K562 (cell line): ENCODE data around the gene VSIG10. TPM values are rescaled to one million over a fixed set of nuclear protein-coding genes. Genes with fewer than 3 reads are reported as not detected.
A peak's percentile ranks its signal among the peaks of the same experiment; 100 is the strongest.

Source experiments
- ATAC-seq: fragments of 200-7000 bp; cut with Tn5 transposase; 3 replicates; pipeline ENCODE4 v1.9.1; 2020; ENCODE audit warnings: moderate library complexity
- BruUV-seq: library from RNA; stranded (reverse); fragments of 400-500 nt; replicated peaks from 2 replicates; lab custom pipeline; 2021; lab: Mats Ljungman, UMichigan
- CTCF ChIA-PET: fragments of 300-600 bp; formaldehyde crosslinking; extraction: SDS; loops from one replicate; lab custom pipeline; 2021; ENCODE audit warnings: low intra/inter-chr PET ratio; lab: Yijun Ruan, JAX
- POLR2A ChIA-PET: fragments of 300-600, 350-650 bp; sonication (Branson Sonifier 250); formaldehyde crosslinking; extraction: SDS; loops from one replicate; lab custom pipeline; 2021; ENCODE audit warnings: antibody characterized with exemption, inconsistent platforms; lab: Yijun Ruan, JAX
- DNase-seq, 4 experiments: peaks; one replicate each; pipeline versions ENCODE4 v3.0.0 to v3.0.0-alpha.2; 2011 to 2018; ENCODE audit warnings: low spot score in 3 of 4, mixed read lengths in 3 of 4; ENCODE audit errors: extremely low read depth in 1 of 4
- FAIRE-seq: peaks from 2 replicates; lab custom pipeline; 2011; peaks lifted over from hg19 to GRCh38; lab: Jason Lieb, UNC
- H2AFZ ChIP-seq: 2 replicates; pipeline ENCODE4 v1.6.0; 2011; ENCODE audit warnings: low read depth, low read length, control low read depth, inconsistent platforms
- H3K27ac ChIP-seq: fragments of 200-600 bp; 3 replicates; pipeline ENCODE4 v1.8.0; 2011; ENCODE audit warnings: low read depth, mild to moderate bottlenecking, control low read depth, inconsistent platforms, low read length, moderate library complexity, mixed read lengths; ENCODE audit errors: extremely low read depth
- H3K27me3 ChIP-seq, 2 experiments: fragments of 300-600 bp in 1 of 2; 2 replicates in 1 of 2; 3 replicates in 1 of 2; pipeline versions ENCODE4 v1.6.0 to v1.8.0; 2011; ENCODE audit warnings: inconsistent platforms in 2 of 2, low read length in 2 of 2, mild to moderate bottlenecking in 1 of 2, mixed read lengths in 1 of 2, moderate library complexity in 1 of 2; ENCODE audit not compliant: control insufficient read depth in 2 of 2, insufficient read depth in 2 of 2
- H3K36me3 ChIP-seq: fragments of 300-600 bp; 3 replicates; pipeline ENCODE4 v1.8.0; 2011; ENCODE audit warnings: mild to moderate bottlenecking, low read length, inconsistent platforms; ENCODE audit not compliant: control insufficient read depth, insufficient read depth
- H3K4me1 ChIP-seq, 2 experiments: fragments of 200-600 bp in 1 of 2; replicated peaks in 1 of 2; 2 replicates in 1 of 2; 3 replicates in 1 of 2; pipeline versions ENCODE4 v1.5.1 to v1.8.0; 2011; ENCODE audit warnings: inconsistent platforms in 2 of 2, low read length in 2 of 2, mild to moderate bottlenecking in 1 of 2, mixed read lengths in 1 of 2, moderate library complexity in 1 of 2; ENCODE audit not compliant: control insufficient read depth in 2 of 2, insufficient read depth in 2 of 2
- H3K4me2 ChIP-seq: 2 replicates; pipeline ENCODE4 v1.6.1; 2011; ENCODE audit warnings: low read length, control low read depth, inconsistent platforms, mixed read lengths; ENCODE audit not compliant: insufficient read depth
- H3K4me3 ChIP-seq: fragments of 200-600 bp; sonication (generic), shearing (Covaris generic); 2 replicates; pipeline ENCODE4 v1.5.1; 2016; ENCODE audit warnings: control low read depth, inconsistent platforms
- H3K79me2 ChIP-seq: fragments of 200-600 bp; 3 replicates; pipeline ENCODE4 v1.8.0; 2011; ENCODE audit warnings: low read length, inconsistent platforms; ENCODE audit not compliant: control insufficient read depth, insufficient read depth
- H3K9ac ChIP-seq, 2 experiments: 2 replicates each; pipeline versions ENCODE4 v1.6.0 to v1.6.1; 2011; ENCODE audit warnings: low read depth in 2 of 2, low read length in 2 of 2, control low read depth in 1 of 2, inconsistent platforms in 1 of 2, mild to moderate bottlenecking in 1 of 2, mixed read lengths in 1 of 2; ENCODE audit not compliant: insufficient read depth in 1 of 2
- H3K9me1 ChIP-seq: one replicate; pipeline ENCODE4 v1.6.0; 2011; ENCODE audit warnings: inconsistent platforms, mild to moderate bottlenecking, low read length, moderate library complexity; ENCODE audit not compliant: control insufficient read depth, insufficient read depth
- H3K9me3 ChIP-seq: replicated peaks from 2 replicates; pipeline ENCODE4 v1.5.1; 2011; ENCODE audit warnings: low read depth, low read length, inconsistent platforms; ENCODE audit not compliant: control insufficient read depth, insufficient read depth
- H4K20me1 ChIP-seq: replicated peaks from 2 replicates; pipeline ENCODE4 v1.6.1; 2011; ENCODE audit warnings: low read length, inconsistent platforms, mixed read lengths; ENCODE audit not compliant: control insufficient read depth, insufficient read depth
- BDP1 ChIP-seq: IDR thresholded peaks from 3 replicates; pipeline ENCODE4 v1.6.1; 2011; ENCODE audit not compliant: insufficient read length, insufficient read depth
- CREBBP ChIP-seq: IDR thresholded peaks from one replicate; pipeline ENCODE4 v1.6.1; 2012; ENCODE audit warnings: low read depth, mild to moderate bottlenecking, control low read depth, inconsistent platforms, low read length
- CXXC5 ChIP-seq: fragments of 250-450 bp; sonication (Bioruptor Pico); IDR thresholded peaks from 2 replicates; pipeline ENCODE4 v1.8.0; 2022; ENCODE audit warnings: inconsistent platforms, mild to moderate bottlenecking, moderate library complexity
- ESRRB ChIP-seq: fragments of 250-450 bp; sonication (Bioruptor Pico); IDR thresholded peaks from 2 replicates; pipeline ENCODE4 v1.5.0; 2020; ENCODE audit warnings: mild to moderate bottlenecking, moderate library complexity, borderline replicate concordance
- GTF2A2 ChIP-seq: IDR thresholded peaks from 2 replicates; pipeline ENCODE4 v1.6.1; 2016; ENCODE audit warnings: mild to moderate bottlenecking, missing genetic modification characterization, missing compliant biosample characterization
- HINFP ChIP-seq: fragments of 450-650 bp; conservative IDR thresholded peaks from 2 replicates; pipeline ENCODE4 v1.6.1; 2016; ENCODE audit warnings: missing genetic modification characterization, low read depth, mild to moderate bottlenecking, control low read depth, missing compliant biosample characterization
- IFI16 ChIP-seq: fragments of 250-450 bp; sonication (Bioruptor Pico); IDR thresholded peaks from 2 replicates; pipeline ENCODE4 v2.1.2; 2022; ENCODE audit warnings: mild to moderate bottlenecking, inconsistent platforms
- PCBP2 ChIP-seq: fragments of 200-400 bp; formaldehyde crosslinking; IDR thresholded peaks from 2 replicates; pipeline ENCODE4 v1.6.1; 2018; ENCODE audit warnings: low read length, low read depth, mild to moderate bottlenecking, moderate library complexity; ENCODE audit not compliant: poor library complexity, severe bottlenecking
- POLR3G ChIP-seq: IDR thresholded peaks from 2 replicates; pipeline ENCODE4 v1.6.1; 2011; ENCODE audit not compliant: insufficient read length, insufficient replicate concordance; ENCODE audit errors: extremely low read depth
- TAF7 ChIP-seq: fragments of 450-650 bp; IDR thresholded peaks from 2 replicates; pipeline ENCODE4 v1.6.1; 2016; ENCODE audit warnings: missing genetic modification characterization, missing compliant biosample characterization
- TEAD1 ChIP-seq, 2 experiments: fragments of 450-650 bp in 1 of 2; sonication (generic) in 1 of 2; formaldehyde crosslinking; IDR thresholded peaks; 2 replicates each; pipeline versions ENCODE4 v1.4.0 to v1.8.0; 2020 to 2022; ENCODE audit warnings: mild to moderate bottlenecking in 2 of 2, missing genetic modification reagents in 1 of 2
- WHSC1 ChIP-seq: IDR thresholded peaks from one replicate; pipeline ENCODE4 v1.6.1; 2012; ENCODE audit warnings: low read length, control low read depth, inconsistent platforms
- YY1 ChIP-seq, 3 experiments: IDR thresholded peaks; 2 replicates each; pipeline ENCODE4 v1.6.1; 2011; ENCODE audit warnings: low read length in 2 of 3, mild to moderate bottlenecking in 2 of 3, moderate library complexity in 2 of 3, borderline replicate concordance in 1 of 3, control low read depth in 1 of 3, low read depth in 1 of 3; ENCODE audit not compliant: insufficient read depth in 3 of 3, insufficient replicate concordance in 2 of 3, control insufficient read depth in 1 of 3, insufficient read length in 1 of 3; ENCODE audit errors: extremely low read depth in 1 of 3
- WGBS: fragments of 100-300 bp; shearing (Covaris generic); methylation state at CpG from one replicate; pipeline ENCODE4 v1.1.6; 2016; ENCODE audit warnings: low coverage, mixed read lengths; ENCODE audit not compliant: insufficient coverage; ENCODE audit errors: missing lambda C conversion rate; 5-methylcytosine and 5-hydroxymethylcytosine counted together
- in situ Hi-C: fragments of 300-500 bp; cut with MboI; formaldehyde crosslinking; loops from 4 replicates; pipeline ENCODE4 v1.15.0; 2018; ENCODE audit warnings: inconsistent platforms, mixed read lengths
- intact Hi-C: fragments of 100-400 bp; cut with micrococcal nuclease; formaldehyde crosslinking; loops from 2 replicates; pipeline ENCODE4 v1.14.2; 2022
- polyA plus RNA-seq, 8 experiments: library from polyadenylated mRNA; depleted of rRNA in 4 of 8; stranded (reverse) in 5 of 8; unstranded in 3 of 8; fragments of >200 nt; fragmentation: Nextera tagmentation in 2 of 8; fragmentation: Illumina TruSeq in 1 of 8; extraction: Ambion mirVana in 2 of 8; extraction: Trizol in 1 of 8; gene quantifications; 2 replicates each; pipeline versions ENCODE4 v1.2.1 to v1.2.3, GENCODE V29; 2011 to 2014; ENCODE audit warnings: inconsistent platforms in 1 of 8, missing spikeins in 1 of 8
- total RNA-seq, 7 experiments: library from RNA; depleted of rRNA in 6 of 7; stranded (reverse); fragments of >200 nt in 6 of 7; fragmentation: Illumina TruSeq in 2 of 7; extraction: Trizol in 2 of 7; gene quantifications; 2 replicates each; pipeline versions ENCODE4 v1.2.1 to v1.2.3, GENCODE V29; 2011 to 2021; ENCODE audit warnings: low replicate concordance in 1 of 7
- TF ChIP-seq, protein P1 (sequence below): fragments of 200-400 bp; formaldehyde crosslinking; IDR thresholded peaks from 2 replicates; pipeline ENCODE4 v1.6.1; 2017; ENCODE audit warnings: mild to moderate bottlenecking, low read depth, low read length, moderate library complexity
- TF ChIP-seq, protein P2 (sequence below): sonication (generic); formaldehyde crosslinking; IDR thresholded peaks from 2 replicates; pipeline ENCODE4 v1.8.1; 2023; ENCODE audit warnings: mild to moderate bottlenecking, missing genetic modification reagents

VSIG10 gene
- total and polyA plus RNA-seq, 9 of the 15 experiments (the other 6 are each of a cell fraction or from before 2014, with no cell fraction given) = 4.1 to 8.8 (median 4.7) TPM

DNA sequence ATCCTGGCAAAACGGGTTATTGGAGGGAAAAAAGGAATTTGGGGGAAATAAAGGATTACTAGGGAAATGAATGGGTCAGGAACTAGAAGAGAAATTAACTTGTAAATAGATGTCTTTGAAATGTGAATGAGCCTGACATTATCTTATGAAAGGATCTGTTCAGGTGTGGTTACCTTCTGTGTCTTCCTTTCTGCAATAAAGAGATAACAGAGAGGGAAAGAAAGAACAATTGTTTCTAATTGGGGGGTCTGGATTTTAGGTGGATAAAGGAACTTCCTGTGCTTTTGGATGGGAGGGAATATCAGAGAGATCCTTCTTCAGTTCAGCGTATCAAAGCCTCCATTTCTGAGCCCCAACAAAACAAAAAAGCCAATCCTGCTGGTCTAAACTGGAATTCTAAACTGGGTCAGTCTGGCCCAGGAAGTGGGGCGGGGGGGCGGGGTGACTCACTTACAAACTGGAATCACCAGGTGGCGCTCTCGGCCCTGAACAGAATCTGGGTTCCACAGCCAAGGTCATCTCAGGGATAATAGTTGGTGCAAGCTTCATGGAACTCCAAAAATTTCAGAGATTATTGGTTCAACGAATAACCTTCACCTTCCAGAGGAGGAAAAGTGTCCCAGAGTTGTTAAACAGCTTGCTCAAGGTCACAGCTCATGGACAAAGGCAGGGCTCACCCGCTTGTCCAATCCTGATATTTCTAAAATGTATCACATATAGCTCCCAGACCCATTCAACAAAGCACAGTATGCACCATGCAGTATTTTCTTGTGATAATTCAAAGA lies 17.0 kb upstream of the VSIG10 start:
- H3K4me3 ChIP-seq = no peak overlapping the region
- H3K27me3 ChIP-seq = no peaks in the 10 kb centered on the region
- H3K9me1 ChIP-seq = no peaks in the 10 kb centered on the region
- H3K79me2 ChIP-seq = no peaks in the 10 kb centered on the region
- H4K20me1 ChIP-seq = no peaks in the 10 kb centered on the region
- peak overlapping the region; percentile 51 for H3K4me2 ChIP-seq
- peaks cover 4 to 14% of the 10 kb centered on the region in 2 experiments; a peak in 4 of 5 replicates for H3K4me1 ChIP-seq
- H3K36me3 ChIP-seq = no peaks in the 10 kb centered on the region; the same call in 2 of the 3 replicates
- no peaks in the 10 kb centered on the region for H3K9me3 ChIP-seq
- ChIA-PET CTCF (interaction anchor here (0.9 to 3.0 kb wide), 2 partner anchors 255 to 257 kb away, joined by 4 to 31 read pairs; partner anchors contain the start of gene SUDS3), POLR2A (interaction anchor here (1.2 to 2.9 kb wide), 3 partner anchors 15 to 255 kb away, joined by 6 to 14 read pairs (median 10); partner anchors contain the start of genes PEBP1 and SUDS3)
- intact Hi-C loops (loop anchor here (1.0 to 5.0 kb wide), 2 partner anchors 62 to 256 kb away; partner anchors contain the start of gene SUDS3), in situ Hi-C loops (loop anchor here (5.0 kb wide), 1 partner anchor 257 kb away; the partner anchor contains the start of gene SUDS3)
- peak overlapping the region; percentile 95 for H2AFZ ChIP-seq
- DNase-seq = peak; percentile 88 to 93 (median 90)
- peak; percentile 92 for ATAC-seq
- 19% methylated on average over 8 of the region's 8 CpGs for WGBS
- FAIRE-seq = peak; percentile 82
- BruUV-seq = TSS peak; percentile 84
- H3K27ac ChIP-seq = peak overlapping the region; percentile 81
- peak overlapping the region in 1 of 2 experiments; percentile 67; a peak in 2 of 4 replicates for H3K9ac ChIP-seq
- TF ChIP-seq CREBBP (no peak), CXXC5 (CRISPR knock-in tag) (no peak), TAF7 (tag) (no peak), HINFP (tag) (no peak; the same call in 1 of the 2 replicates), TEAD1 (CRISPR knock-in tag; IDR thresholded peaks at IDR 0.05) (no peak), GTF2A2 (tag) (no peak), PCBP2 (no peak), IFI16 (CRISPR knock-in tag) (no peak), WHSC1 (no peak), BDP1 (no peak), YY1 (IDR thresholded peaks at IDR 0.05; ENCODE audit: borderline replicate concordance in 1 of 3, control insufficient read depth in 1 of 3, extremely low read depth in 1 of 3, insufficient read depth in 3 of 3, insufficient read length in 1 of 3, insufficient replicate concordance in 2 of 3, low read depth in 1 of 3, low read length in 2 of 3) (peak in 1 of 3 experiments; percentile 27), POLR3G (no peak), ESRRB (CRISPR knock-in tag) (no peak)
- TF ChIP-seq, protein P1, sequence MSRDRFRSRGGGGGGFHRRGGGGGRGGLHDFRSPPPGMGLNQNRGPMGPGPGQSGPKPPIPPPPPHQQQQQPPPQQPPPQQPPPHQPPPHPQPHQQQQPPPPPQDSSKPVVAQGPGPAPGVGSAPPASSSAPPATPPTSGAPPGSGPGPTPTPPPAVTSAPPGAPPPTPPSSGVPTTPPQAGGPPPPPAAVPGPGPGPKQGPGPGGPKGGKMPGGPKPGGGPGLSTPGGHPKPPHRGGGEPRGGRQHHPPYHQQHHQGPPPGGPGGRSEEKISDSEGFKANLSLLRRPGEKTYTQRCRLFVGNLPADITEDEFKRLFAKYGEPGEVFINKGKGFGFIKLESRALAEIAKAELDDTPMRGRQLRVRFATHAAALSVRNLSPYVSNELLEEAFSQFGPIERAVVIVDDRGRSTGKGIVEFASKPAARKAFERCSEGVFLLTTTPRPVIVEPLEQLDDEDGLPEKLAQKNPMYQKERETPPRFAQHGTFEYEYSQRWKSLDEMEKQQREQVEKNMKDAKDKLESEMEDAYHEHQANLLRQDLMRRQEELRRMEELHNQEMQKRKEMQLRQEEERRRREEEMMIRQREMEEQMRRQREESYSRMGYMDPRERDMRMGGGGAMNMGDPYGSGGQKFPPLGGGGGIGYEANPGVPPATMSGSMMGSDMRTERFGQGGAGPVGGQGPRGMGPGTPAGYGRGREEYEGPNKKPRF = no peak
- TF ChIP-seq, protein P2, sequence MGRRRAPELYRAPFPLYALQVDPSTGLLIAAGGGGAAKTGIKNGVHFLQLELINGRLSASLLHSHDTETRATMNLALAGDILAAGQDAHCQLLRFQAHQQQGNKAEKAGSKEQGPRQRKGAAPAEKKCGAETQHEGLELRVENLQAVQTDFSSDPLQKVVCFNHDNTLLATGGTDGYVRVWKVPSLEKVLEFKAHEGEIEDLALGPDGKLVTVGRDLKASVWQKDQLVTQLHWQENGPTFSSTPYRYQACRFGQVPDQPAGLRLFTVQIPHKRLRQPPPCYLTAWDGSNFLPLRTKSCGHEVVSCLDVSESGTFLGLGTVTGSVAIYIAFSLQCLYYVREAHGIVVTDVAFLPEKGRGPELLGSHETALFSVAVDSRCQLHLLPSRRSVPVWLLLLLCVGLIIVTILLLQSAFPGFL (CRISPR knock-in tag) = no peak
